ENCODE results near the gene CXorf65.

Gene CXorf65

DNA sequence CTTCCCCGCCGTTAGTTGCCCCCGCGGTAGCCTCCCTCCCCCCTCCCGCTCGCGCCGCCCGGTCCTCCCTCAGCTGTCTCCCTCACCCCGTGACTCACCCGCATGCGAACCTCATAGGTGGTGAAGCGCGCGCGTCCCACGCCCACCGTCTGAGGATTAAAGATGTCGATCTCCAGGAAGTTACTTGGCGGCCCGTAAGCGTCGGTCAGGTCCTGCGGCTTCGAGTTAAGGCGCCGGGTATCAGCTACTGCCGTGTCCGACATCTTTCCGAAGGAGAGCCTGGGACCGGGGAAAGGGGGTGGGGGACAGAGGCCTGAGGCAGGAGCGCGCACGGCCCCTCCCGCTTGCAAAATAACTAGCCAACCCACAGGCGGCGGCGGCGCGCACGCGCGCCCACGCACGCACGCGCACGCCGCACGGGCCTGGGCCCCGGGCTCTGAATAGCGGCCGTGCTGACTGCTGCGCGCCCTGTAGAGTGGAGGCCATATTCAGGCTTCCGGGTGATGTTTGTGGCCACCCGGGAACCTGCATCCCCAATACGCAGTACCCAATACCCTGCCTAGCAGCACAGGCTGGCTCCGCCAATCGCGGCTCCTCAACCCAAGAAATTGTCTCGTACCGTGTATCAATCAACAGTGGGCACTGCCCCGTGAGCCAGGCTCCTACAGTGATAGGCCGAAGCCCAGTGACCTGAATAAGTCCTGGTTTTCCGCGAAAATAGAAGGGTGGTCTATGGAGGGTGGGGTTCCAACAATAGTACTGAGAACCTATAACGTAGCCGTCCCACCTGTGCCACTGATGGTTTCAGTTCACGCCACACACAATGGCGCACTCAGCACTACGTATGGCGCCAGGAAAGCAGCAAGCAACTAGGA, 38.3 kb downstream of the CXorf65 start, which contains the start of gene SNX12:
Gene SNX12 (minus strand): TSS at position 291 of the 875 bp plus-strand sequence. CDS start 28 bp downstream, at position 263.
- peak within 1 kb of the TSS; percentile 84 for H3K27ac ChIP-seq

GRCh38 chrX:71067712-71068043, 38.9 kb downstream of the CXorf65 start:
- H3K36me3 ChIP-seq, result no peaks in the 10 kb centered on the region
- no peaks in the 10 kb centered on the region for H3K27me3 ChIP-seq (ENCODE audit: insufficient read depth, low read depth, severe bottlenecking)
- peak overlapping the region; percentile 54 for H3K4me3 ChIP-seq (ENCODE audit: low read depth, low read length)
- H3K27ac ChIP-seq, result peak overlapping the region; percentile 84
- DNase-seq, result no peak
- H3K9me3 ChIP-seq (ENCODE audit: severe bottlenecking), result no peaks in the 10 kb centered on the region
- TF ChIP-seq, protein P1, sequence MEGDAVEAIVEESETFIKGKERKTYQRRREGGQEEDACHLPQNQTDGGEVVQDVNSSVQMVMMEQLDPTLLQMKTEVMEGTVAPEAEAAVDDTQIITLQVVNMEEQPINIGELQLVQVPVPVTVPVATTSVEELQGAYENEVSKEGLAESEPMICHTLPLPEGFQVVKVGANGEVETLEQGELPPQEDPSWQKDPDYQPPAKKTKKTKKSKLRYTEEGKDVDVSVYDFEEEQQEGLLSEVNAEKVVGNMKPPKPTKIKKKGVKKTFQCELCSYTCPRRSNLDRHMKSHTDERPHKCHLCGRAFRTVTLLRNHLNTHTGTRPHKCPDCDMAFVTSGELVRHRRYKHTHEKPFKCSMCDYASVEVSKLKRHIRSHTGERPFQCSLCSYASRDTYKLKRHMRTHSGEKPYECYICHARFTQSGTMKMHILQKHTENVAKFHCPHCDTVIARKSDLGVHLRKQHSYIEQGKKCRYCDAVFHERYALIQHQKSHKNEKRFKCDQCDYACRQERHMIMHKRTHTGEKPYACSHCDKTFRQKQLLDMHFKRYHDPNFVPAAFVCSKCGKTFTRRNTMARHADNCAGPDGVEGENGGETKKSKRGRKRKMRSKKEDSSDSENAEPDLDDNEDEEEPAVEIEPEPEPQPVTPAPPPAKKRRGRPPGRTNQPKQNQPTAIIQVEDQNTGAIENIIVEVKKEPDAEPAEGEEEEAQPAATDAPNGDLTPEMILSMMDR (IDR thresholded peaks at IDR 0.05; ENCODE audit: low read depth, low read length), result no peak

More for the DNA sequence above, 38.3 kb downstream of the CXorf65 start, which contains the start of gene SNX12:
- TF ChIP-seq, protein P1 (IDR thresholded peaks at IDR 0.05; ENCODE audit: low read depth, low read length), result no peak
- peak; percentile 91 for DNase-seq
- no peaks in the 10 kb centered on the region for H3K9me3 ChIP-seq (ENCODE audit: severe bottlenecking)
- H3K4me3 ChIP-seq (ENCODE audit: low read depth, low read length), result peak within 1 kb of the TSS; percentile 54
- no peaks in the 10 kb centered on the region for H3K27me3 ChIP-seq (ENCODE audit: insufficient read depth, low read depth, severe bottlenecking)
- H3K36me3 ChIP-seq, result no peaks in the 10 kb centered on the region

DNA sequence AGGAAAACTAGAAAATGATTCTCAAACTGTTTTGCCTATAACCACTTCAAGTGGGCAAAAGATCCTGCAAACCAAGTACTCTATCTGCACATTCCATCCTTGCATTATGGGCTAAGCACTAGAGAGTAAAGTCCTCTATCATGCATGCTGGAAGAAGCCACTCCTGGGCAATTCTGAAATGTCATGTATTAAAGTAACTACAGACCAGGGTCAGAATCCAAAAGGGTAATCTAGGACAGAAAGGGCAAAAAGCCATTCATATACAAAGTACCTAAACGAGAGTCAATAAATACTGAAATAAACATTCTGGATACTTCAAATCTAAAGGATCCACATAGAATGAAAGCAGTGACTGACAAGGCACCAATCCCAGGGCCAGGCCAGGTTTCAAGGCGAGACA, 39.5 kb downstream of the CXorf65 start:
- Histone ChIP-seq H3K27me3 (ENCODE audit: insufficient read depth, low read depth, severe bottlenecking) (no peaks in the 10 kb centered on the region), H3K4me3 (ENCODE audit: low read depth, low read length) (peak overlapping the region; percentile 54), H3K36me3 (no peaks in the 10 kb centered on the region), H3K9me3 (ENCODE audit: severe bottlenecking) (no peaks in the 10 kb centered on the region), H3K27ac (peak overlapping the region; percentile 84; the same call in 1 of the 2 replicates)
- TF ChIP-seq, protein P1 (IDR thresholded peaks at IDR 0.05; ENCODE audit: low read depth, low read length), result no peak
- no peak for DNase-seq

DNA sequence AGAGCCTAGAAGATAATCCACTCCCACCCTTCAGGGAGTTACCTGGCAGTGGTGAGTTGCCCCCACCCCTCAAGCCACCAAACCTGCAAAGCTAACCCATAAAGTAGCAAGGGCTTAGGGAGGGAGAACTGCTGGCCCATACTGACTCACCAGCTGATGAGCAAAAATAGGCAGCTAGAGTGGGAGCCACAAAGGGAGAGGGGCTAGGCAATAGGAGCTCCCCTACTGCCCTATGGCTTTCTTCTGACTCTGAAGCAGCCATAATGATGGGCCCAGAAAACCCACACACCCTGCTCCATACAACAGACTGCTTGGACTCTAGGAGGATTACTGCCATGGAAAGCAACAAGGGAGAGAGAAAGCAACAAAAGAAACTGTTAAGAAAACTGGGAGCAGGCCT, 46.4 kb downstream of the CXorf65 start:
- Histone ChIP-seq H3K9me3 (ENCODE audit: severe bottlenecking) (no peaks in the 10 kb centered on the region), H3K27ac (no peak overlapping the region), H3K27me3 (ENCODE audit: insufficient read depth, low read depth, severe bottlenecking) (no peaks in the 10 kb centered on the region), H3K4me3 (ENCODE audit: low read depth, low read length) (no peak overlapping the region), H3K36me3 (peaks cover 3% of the 10 kb centered on the region; the same call in 1 of the 2 replicates)
- TF ChIP-seq, protein P1 (IDR thresholded peaks at IDR 0.05; ENCODE audit: low read depth, low read length), result no peak
- no peak for DNase-seq

DNA sequence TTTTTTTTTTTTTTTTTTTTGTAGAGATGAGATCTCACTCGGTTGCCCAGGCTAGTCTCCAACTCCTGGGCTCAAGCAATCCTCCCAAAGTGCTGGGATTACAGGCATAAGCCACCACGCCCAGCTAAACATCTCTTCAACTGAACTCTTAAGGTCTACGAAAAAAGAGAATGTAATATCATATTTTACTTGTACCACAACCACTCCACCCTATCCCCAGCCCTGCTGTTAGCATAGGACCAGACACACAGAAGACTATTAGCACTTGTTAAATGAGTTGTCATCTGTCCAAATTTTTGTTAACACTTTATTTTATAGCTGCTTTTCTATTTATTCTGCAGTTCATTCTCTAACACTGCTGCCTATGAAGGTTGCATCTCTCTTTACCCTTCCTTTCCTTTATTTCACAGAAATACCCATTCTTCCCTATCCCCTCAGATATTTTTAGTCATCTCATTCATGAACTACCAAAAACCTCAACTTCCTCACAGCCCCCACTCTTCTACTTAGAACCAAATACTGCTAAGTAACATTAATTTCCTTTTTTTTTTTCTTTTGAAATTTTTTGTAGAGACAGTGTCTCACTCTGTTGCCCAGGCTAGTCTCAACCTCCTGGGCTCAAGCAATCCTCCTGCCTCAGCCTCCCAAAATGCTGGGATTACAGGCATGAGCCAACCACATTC, 48.6 kb downstream of the CXorf65 start:
- no peak overlapping the region for H3K4me3 ChIP-seq (ENCODE audit: low read depth, low read length)
- no peak for DNase-seq
- H3K9me3 ChIP-seq (ENCODE audit: severe bottlenecking), result no peaks in the 10 kb centered on the region
- H3K36me3 ChIP-seq, result peaks cover 3% of the 10 kb centered on the region; the same call in 1 of the 2 replicates
- TF ChIP-seq, protein P1 (IDR thresholded peaks at IDR 0.05; ENCODE audit: low read depth, low read length), result no peak
- no peak overlapping the region for H3K27ac ChIP-seq
- H3K27me3 ChIP-seq (ENCODE audit: insufficient read depth, low read depth, severe bottlenecking), result no peaks in the 10 kb centered on the region
